H9 (cell line): ENCODE data around the gene FARSA. TPM values are rescaled to one million over a fixed set of nuclear protein-coding genes. Genes with fewer than 3 reads are reported as not detected.
"Not testable (repeated sequence)": the region's sequence is repeated elsewhere in the genome, so short reads cannot be mapped to it uniquely, and the experiment has no call there.

Source experiments
- DNase-seq: peaks from one replicate; pipeline ENCODE4 v3.0.0-alpha.2; 2017
- H2AFZ ChIP-seq: one replicate; pipeline ENCODE4 v1.6.1; 2013; ENCODE audit warnings: mild to moderate bottlenecking, low read length, control low read depth, moderate library complexity
- H2AK5ac ChIP-seq: 2 replicates; pipeline ENCODE4 v1.6.1; 2013; ENCODE audit warnings: low read length, control low read depth, mixed read lengths; ENCODE audit not compliant: insufficient read length
- H2BK120ac ChIP-seq: one replicate; pipeline ENCODE4 v1.6.1; 2013; ENCODE audit warnings: low read depth, mild to moderate bottlenecking, low read length, control low read depth, inconsistent platforms; ENCODE audit not compliant: poor library complexity, severe bottlenecking
- H2BK12ac ChIP-seq: 2 replicates; pipeline ENCODE4 v1.6.1; 2013; ENCODE audit warnings: low read length, control low read depth, mixed read lengths, low read depth; ENCODE audit not compliant: insufficient read length
- H2BK15ac ChIP-seq: 2 replicates; pipeline ENCODE4 v1.6.1; 2013; ENCODE audit warnings: low read depth, low read length, control low read depth
- H2BK20ac ChIP-seq: one replicate; pipeline ENCODE4 v1.6.1; 2013; ENCODE audit warnings: low read depth, mild to moderate bottlenecking, low read length, control low read depth, inconsistent platforms; ENCODE audit not compliant: poor library complexity, severe bottlenecking
- H2BK5ac ChIP-seq: 2 replicates; pipeline ENCODE4 v1.6.1; 2013; ENCODE audit warnings: low read length, control low read depth, mixed read lengths; ENCODE audit not compliant: insufficient read length
- H3K14ac ChIP-seq: 2 replicates; pipeline ENCODE4 v1.6.1; 2013; ENCODE audit warnings: low read length, control low read depth; ENCODE audit not compliant: insufficient read depth
- H3K18ac ChIP-seq: 2 replicates; pipeline ENCODE4 v1.6.1; 2013; ENCODE audit warnings: low read depth, mild to moderate bottlenecking, mixed read lengths, low read length, control low read depth; ENCODE audit not compliant: insufficient read length
- H3K23ac ChIP-seq: 2 replicates; pipeline ENCODE4 v1.6.1; 2013; ENCODE audit warnings: low read length, control low read depth, mixed read lengths, low read depth; ENCODE audit not compliant: insufficient read length
- H3K23me2 ChIP-seq: 2 replicates; pipeline ENCODE4 v1.6.1; 2013; ENCODE audit warnings: low read depth, mild to moderate bottlenecking, mixed read lengths, low read length, control low read depth; ENCODE audit not compliant: insufficient read length, poor library complexity, severe bottlenecking
- H3K27ac ChIP-seq: 2 replicates; pipeline ENCODE4 v1.5.1; 2013; ENCODE audit warnings: low read length, control low read depth, mixed read lengths, low read depth; ENCODE audit not compliant: insufficient read length
- H3K27me3 ChIP-seq: 2 replicates; pipeline ENCODE4 v1.6.1; 2013; ENCODE audit warnings: low read length, control low read depth, inconsistent platforms; ENCODE audit not compliant: insufficient read depth
- H3K4ac ChIP-seq: 2 replicates; pipeline ENCODE4 v1.6.1; 2013; ENCODE audit warnings: low read depth, mild to moderate bottlenecking, control low read depth, inconsistent platforms, low read length, moderate library complexity
- H3K4me1 ChIP-seq: 2 replicates; pipeline ENCODE4 v1.6.1; 2013; ENCODE audit warnings: low read length, control low read depth, inconsistent platforms; ENCODE audit not compliant: insufficient read depth
- H3K4me2 ChIP-seq: 2 replicates; pipeline ENCODE4 v1.6.1; 2013; ENCODE audit warnings: low read length, control low read depth, mixed read lengths; ENCODE audit not compliant: insufficient read length, insufficient read depth
- H3K56ac ChIP-seq: 2 replicates; pipeline ENCODE4 v1.6.1; 2013; ENCODE audit warnings: low read depth, mild to moderate bottlenecking, mixed read lengths, low read length, control low read depth; ENCODE audit not compliant: insufficient read length
- H3K79me1 ChIP-seq: 2 replicates; pipeline ENCODE4 v1.6.1; 2013; ENCODE audit warnings: low read depth, mild to moderate bottlenecking, moderate library complexity, low read length, control low read depth, inconsistent platforms; ENCODE audit not compliant: insufficient read depth, poor library complexity, severe bottlenecking
- H3K79me2 ChIP-seq: 2 replicates; pipeline ENCODE4 v1.6.1; 2013; ENCODE audit warnings: low read length, control low read depth, inconsistent platforms; ENCODE audit not compliant: insufficient read depth
- H3K9ac ChIP-seq: 2 replicates; pipeline ENCODE4 v1.6.1; 2013; ENCODE audit warnings: low read length, control low read depth, mixed read lengths; ENCODE audit not compliant: insufficient read length; ENCODE audit errors: extremely low read depth
- H3K9me3 ChIP-seq: one replicate; pipeline ENCODE4 v1.6.1; 2013; ENCODE audit warnings: low read depth, low read length, inconsistent platforms; ENCODE audit not compliant: control insufficient read depth
- H3T11ph ChIP-seq: one replicate; pipeline ENCODE4 v1.6.1; 2013; ENCODE audit warnings: mild to moderate bottlenecking, low read length, control low read depth, inconsistent platforms
- H4K20me1 ChIP-seq: one replicate; pipeline ENCODE4 v1.6.1; 2013; ENCODE audit not compliant: control insufficient read depth, insufficient read length, insufficient read depth
- H4K5ac ChIP-seq: 2 replicates; pipeline ENCODE4 v1.6.1; 2013; ENCODE audit warnings: low read depth, mild to moderate bottlenecking, mixed read lengths, low read length, control low read depth; ENCODE audit not compliant: insufficient read length
- H4K8ac ChIP-seq: replicated peaks from 2 replicates; pipeline ENCODE4 v1.6.1; 2013; ENCODE audit warnings: low read length, control low read depth, mixed read lengths, low read depth; ENCODE audit not compliant: insufficient read length
- H4K91ac ChIP-seq: 2 replicates; pipeline ENCODE4 v1.6.1; 2013; ENCODE audit warnings: low read depth, mild to moderate bottlenecking, moderate library complexity, mixed read lengths, low read length, control low read depth; ENCODE audit not compliant: insufficient read length
- H3K27ac Mint-ChIP-seq, 3 experiments: 2 replicates in 2 of 3; 3 replicates in 1 of 3; pipeline ENCODE4 v1.8.0; 2020 to 2021; ENCODE audit warnings: mixed read lengths in 3 of 3, mild to moderate bottlenecking in 1 of 3, moderate library complexity in 1 of 3
- H3K27me3 Mint-ChIP-seq: 2 replicates; pipeline ENCODE4 v1.8.0; 2021; ENCODE audit warnings: low read depth, mild to moderate bottlenecking, moderate library complexity, mixed read lengths
- H3K36me3 Mint-ChIP-seq, 3 experiments: 2 replicates in 2 of 3; 3 replicates in 1 of 3; pipeline ENCODE4 v1.8.0; 2020 to 2021; ENCODE audit warnings: low read depth in 3 of 3, mixed read lengths in 3 of 3; ENCODE audit not compliant: insufficient read depth in 1 of 3
- H3K4me1 Mint-ChIP-seq, 2 experiments: 2 replicates each; pipeline ENCODE4 v1.8.0; 2020; ENCODE audit warnings: mixed read lengths in 2 of 2
- H3K4me3 Mint-ChIP-seq, 2 experiments: 2 replicates in 1 of 2; 3 replicates in 1 of 2; pipeline ENCODE4 v1.8.0; 2020 to 2021; ENCODE audit warnings: mild to moderate bottlenecking in 2 of 2, mixed read lengths in 2 of 2, moderate library complexity in 1 of 2
- H3K9me3 Mint-ChIP-seq, 2 experiments: 2 replicates in 1 of 2; 3 replicates in 1 of 2; pipeline ENCODE4 v1.8.0; 2020; ENCODE audit warnings: mild to moderate bottlenecking in 2 of 2, mixed read lengths in 2 of 2, moderate library complexity in 1 of 2
- CTCF ChIP-seq: fragments of 200-600 bp; sonication (generic); conservative IDR thresholded peaks from 3 replicates; pipeline ENCODE4 v1.8.0; 2021; ENCODE audit warnings: antibody characterized with exemption, mild to moderate bottlenecking
- WGBS: extraction: QIAGEN DNeasy Blood & Tissue Kit; methylation state at CpG from one replicate; pipeline ENCODE4 v1.1.7; 2013; ENCODE audit warnings: missing lambda C conversion rate, low lambda C conversion rate, mixed read lengths; ENCODE audit not compliant: insufficient read length; ENCODE audit errors: extremely low coverage; 5-methylcytosine and 5-hydroxymethylcytosine counted together
- total RNA-seq: library from RNA; stranded (reverse); gene quantifications from 2 replicates; pipeline ENCODE4 v1.2.1, GENCODE V29; 2021

The FARSA gene
- total RNA-seq, 1 experiment from 2014 or later: 110 TPM

DNA sequence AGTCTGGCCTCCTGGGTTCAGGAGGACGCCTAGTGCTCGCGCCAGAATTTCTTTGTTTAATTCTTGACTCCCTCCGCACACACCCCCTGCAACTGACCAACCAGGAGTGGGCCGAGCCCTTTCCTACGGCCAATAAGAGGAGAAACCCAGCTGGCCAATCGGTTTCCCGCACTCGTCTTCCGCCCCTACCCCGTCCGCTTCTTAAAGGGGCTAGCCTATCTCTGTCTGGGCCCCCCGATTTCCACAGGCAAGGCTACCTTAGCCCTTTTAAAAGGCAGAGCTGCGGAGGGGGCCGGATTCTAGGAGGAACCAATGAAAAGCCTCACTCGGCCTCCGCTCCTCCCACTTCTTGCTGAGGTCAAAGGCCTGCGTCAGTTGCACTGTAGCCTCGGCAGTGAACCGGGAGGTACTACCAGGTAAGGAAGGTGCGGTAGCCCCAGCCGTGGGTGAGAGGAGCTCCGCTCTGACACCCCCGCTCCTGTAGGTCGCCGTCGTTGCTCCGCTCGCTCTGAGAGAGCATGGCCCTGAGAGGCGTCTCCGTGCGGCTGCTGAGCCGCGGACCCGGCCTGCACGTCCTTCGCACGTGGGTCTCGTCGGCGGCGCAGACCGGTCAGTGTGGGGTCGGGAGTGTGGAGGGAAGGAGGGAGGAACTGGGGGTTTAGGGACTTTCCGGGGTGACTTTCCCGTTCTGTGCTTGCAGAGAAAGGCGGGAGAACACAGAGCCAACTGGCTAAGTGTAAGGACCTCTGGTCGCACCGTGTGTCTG is 42.5 kb downstream of the FARSA start, which contains the start of gene GCDH:
Gene GCDH, plus strand, starts transcription at position 374 of the 766 bp plus-strand sequence. Its CDS starts 145 bp downstream, at position 519.
- Histone ChIP-seq H4K8ac (no peak within 1 kb of the TSS), H2BK15ac (no peak within 1 kb of the TSS), H3K23me2 (peaks cover 10% of the 10 kb centered on the region), H3K4me1 (no peaks in the 10 kb centered on the region), H3K9ac (peak within 1 kb of the TSS; percentile 70), H2AFZ (no peak within 1 kb of the TSS), H3K9me3 (no peaks in the 10 kb centered on the region), H3K27ac (peak within 1 kb of the TSS; percentile 47), H3K14ac (peak within 1 kb of the TSS; percentile 92), H4K91ac (no peak within 1 kb of the TSS), H2BK12ac (no peak within 1 kb of the TSS), H3K79me1 (no peaks in the 10 kb centered on the region), H4K20me1 (no peaks in the 10 kb centered on the region), H4K5ac (no peak within 1 kb of the TSS), H3K79me2 (no peaks in the 10 kb centered on the region; the same call in 1 of the 2 replicates), H2BK120ac (no peak within 1 kb of the TSS), H3K18ac (peak within 1 kb of the TSS; percentile 96), H2BK5ac (no peak within 1 kb of the TSS), H3K4ac (no peak within 1 kb of the TSS; the same call in 1 of the 2 replicates), H3K4me2 (peak within 1 kb of the TSS; percentile 69), H3K27me3 (no peaks in the 10 kb centered on the region), H2BK20ac (no peak within 1 kb of the TSS), H3T11ph (no peak within 1 kb of the TSS), H3K23ac (no peak within 1 kb of the TSS), H2AK5ac (no peak within 1 kb of the TSS), H3K56ac (no peak within 1 kb of the TSS)
- Mint-ChIP-seq H3K36me3 (peaks cover 16 to 27% (median 24%) of the 10 kb centered on the region in 3 experiments; a peak in 6 of 7 replicates), H3K9me3 (peaks cover 0 to 2% of the 10 kb centered on the region in 2 experiments; a peak in 2 of 5 replicates), H3K4me3 (peak within 1 kb of the TSS; percentile 99), H3K27me3 (peaks cover 28% of the 10 kb centered on the region), H3K4me1 (peaks cover 13 to 23% of the 10 kb centered on the region in 2 experiments), H3K27ac (peak within 1 kb of the TSS; percentile 93 to 97 (median 97))
- no CpG with 5 or more reads among the region's 49 CpGs for WGBS
- DNase-seq: peak; percentile 99
- no peak for TF ChIP-seq CTCF

- DNase-seq, H2AK5ac ChIP-seq, H2BK20ac ChIP-seq, H2BK12ac ChIP-seq, H3K79me2 ChIP-seq, H4K20me1 ChIP-seq, H2BK120ac ChIP-seq, H3K9me3 ChIP-seq, H3K27me3 ChIP-seq, H4K8ac ChIP-seq, H3K4ac ChIP-seq, H2BK15ac ChIP-seq, H3K4me1 ChIP-seq, H4K91ac ChIP-seq, H3K23ac ChIP-seq, H2AFZ ChIP-seq, H2BK5ac ChIP-seq, H3K9me3 Mint-ChIP-seq, H4K5ac ChIP-seq, H3T11ph ChIP-seq, H3K79me1 ChIP-seq, H3K56ac ChIP-seq: not testable (repeated sequence)
- WGBS: no CpG with 5 or more reads among the region's 10 CpGs
- peaks cover 14% of the 10 kb centered on the region for H3K23me2 ChIP-seq
- peak overlapping the region; percentile 65 for H3K4me2 ChIP-seq
- H3K18ac ChIP-seq: peak overlapping the region; percentile 96
- Mint-ChIP-seq H3K27ac (peak overlapping the region; percentile 89 to 97 (median 97)), H3K4me1 (peaks cover 13 to 23% of the 10 kb centered on the region in 2 experiments), H3K27me3 (peaks cover 28% of the 10 kb centered on the region), H3K36me3 (peaks cover 16 to 24% (median 21%) of the 10 kb centered on the region in 3 experiments; a peak in 6 of 7 replicates), H3K4me3 (peak overlapping the region; percentile 99)
- H3K9ac ChIP-seq: peak overlapping the region; percentile 70
- H3K14ac ChIP-seq: peak overlapping the region; percentile 92; the same call in 1 of the 2 replicates
- H3K27ac ChIP-seq: peak overlapping the region; percentile 47
Measured at GRCh38 chr19:12890299-12890786, 43.2 kb downstream of the FARSA start.
